ENCODE measurements around the gene RRAD. TPM values are rescaled to one million over a fixed set of nuclear protein-coding genes. Genes with fewer than 3 reads are reported as not detected.

The RRAD gene
- polyA plus RNA-seq, 1 donor from 2014 or later: 1.0 TPM

DNA sequence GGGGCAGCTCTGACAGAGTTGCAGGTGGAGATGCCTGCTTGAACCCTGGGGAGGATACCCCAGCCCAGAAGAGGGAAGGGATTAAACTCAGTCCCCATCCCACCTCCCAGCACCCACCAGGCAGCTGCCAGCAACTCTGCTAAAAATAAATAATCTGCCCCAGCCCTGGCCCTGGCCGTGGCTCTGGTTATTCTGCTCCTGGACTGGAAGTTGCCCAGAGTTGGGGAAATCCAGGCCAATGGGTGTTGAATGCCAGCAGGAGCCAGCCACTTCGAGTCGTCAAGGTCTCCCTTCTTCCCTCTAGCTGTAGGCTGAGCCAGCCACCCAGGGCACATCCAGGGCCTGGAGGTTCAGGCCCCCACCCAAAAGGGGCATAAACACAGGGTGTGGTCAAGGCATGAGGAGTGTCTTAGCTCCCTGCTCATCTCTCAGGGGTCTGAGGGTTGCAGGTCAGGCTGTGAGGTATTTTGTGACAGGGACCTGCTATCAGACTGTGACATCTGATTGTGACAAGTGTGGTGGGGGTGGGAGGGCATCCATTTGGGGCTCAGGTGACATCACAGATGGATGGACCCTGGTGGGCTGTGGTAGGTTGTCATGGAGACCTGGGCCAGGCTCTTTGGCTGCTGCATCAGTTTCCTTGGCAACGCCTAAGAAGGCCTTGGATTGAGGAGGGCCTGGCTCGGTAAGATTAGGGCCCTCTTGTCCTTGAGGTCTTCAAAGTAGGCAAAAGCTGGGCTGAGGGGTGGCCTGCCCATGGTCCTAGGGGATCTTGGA is 1.0 kb upstream of the RRAD start:
- Histone ChIP-seq H3K9me2 (ENCODE audit: insufficient read depth, low read length) (no peaks in the 10 kb centered on the region), H3K36me3 (ENCODE audit: insufficient read depth, low read length) (no peaks in the 10 kb centered on the region), H4K20me1 (ENCODE audit: insufficient read depth) (no peaks in the 10 kb centered on the region), H2AFZ (ENCODE audit: low read depth, low read length) (no peak overlapping the region), H3K27me3 (ENCODE audit: insufficient read depth, low read depth, low read length) (peaks cover 35% of the 10 kb centered on the region), H3K9ac (ENCODE audit: low read length) (peak overlapping the region; percentile 13), H3K4me3 (ENCODE audit: low read length) (peak overlapping the region; percentile 46), H3K9me3 (ENCODE audit: low read length) (no peaks in the 10 kb centered on the region), H3F3A (ENCODE audit: insufficient read depth, low read length, poor library complexity, severe bottlenecking) (no peaks in the 10 kb centered on the region), H3K27ac (ENCODE audit: low read length) (no peak overlapping the region), H3K79me2 (replicated peaks; ENCODE audit: insufficient read depth, low read length) (no peaks in the 10 kb centered on the region), H3K4me2 (ENCODE audit: low read length) (no peak overlapping the region)
- TF ChIP-seq, protein P1, sequence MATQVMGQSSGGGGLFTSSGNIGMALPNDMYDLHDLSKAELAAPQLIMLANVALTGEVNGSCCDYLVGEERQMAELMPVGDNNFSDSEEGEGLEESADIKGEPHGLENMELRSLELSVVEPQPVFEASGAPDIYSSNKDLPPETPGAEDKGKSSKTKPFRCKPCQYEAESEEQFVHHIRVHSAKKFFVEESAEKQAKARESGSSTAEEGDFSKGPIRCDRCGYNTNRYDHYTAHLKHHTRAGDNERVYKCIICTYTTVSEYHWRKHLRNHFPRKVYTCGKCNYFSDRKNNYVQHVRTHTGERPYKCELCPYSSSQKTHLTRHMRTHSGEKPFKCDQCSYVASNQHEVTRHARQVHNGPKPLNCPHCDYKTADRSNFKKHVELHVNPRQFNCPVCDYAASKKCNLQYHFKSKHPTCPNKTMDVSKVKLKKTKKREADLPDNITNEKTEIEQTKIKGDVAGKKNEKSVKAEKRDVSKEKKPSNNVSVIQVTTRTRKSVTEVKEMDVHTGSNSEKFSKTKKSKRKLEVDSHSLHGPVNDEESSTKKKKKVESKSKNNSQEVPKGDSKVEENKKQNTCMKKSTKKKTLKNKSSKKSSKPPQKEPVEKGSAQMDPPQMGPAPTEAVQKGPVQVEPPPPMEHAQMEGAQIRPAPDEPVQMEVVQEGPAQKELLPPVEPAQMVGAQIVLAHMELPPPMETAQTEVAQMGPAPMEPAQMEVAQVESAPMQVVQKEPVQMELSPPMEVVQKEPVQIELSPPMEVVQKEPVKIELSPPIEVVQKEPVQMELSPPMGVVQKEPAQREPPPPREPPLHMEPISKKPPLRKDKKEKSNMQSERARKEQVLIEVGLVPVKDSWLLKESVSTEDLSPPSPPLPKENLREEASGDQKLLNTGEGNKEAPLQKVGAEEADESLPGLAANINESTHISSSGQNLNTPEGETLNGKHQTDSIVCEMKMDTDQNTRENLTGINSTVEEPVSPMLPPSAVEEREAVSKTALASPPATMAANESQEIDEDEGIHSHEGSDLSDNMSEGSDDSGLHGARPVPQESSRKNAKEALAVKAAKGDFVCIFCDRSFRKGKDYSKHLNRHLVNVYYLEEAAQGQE (IDR thresholded peaks at IDR 0.05; ENCODE audit: borderline replicate concordance): no peak
- TF ChIP-seq POLR2AphosphoS5 (IDR thresholded peaks at IDR 0.05) (no peak), SMC3 (conservative IDR thresholded peaks at IDR 0.05; ENCODE audit: poor library complexity) (no peak), EP300 (conservative IDR thresholded peaks at IDR 0.05; ENCODE audit: poor library complexity, severe bottlenecking) (peak; percentile 42), TAF1 (IDR thresholded peaks at IDR 0.05; ENCODE audit: low read depth) (no peak), EZH2 (IDR thresholded peaks at IDR 0.05; ENCODE audit: borderline replicate concordance, insufficient read depth, low read length, poor library complexity, severe bottlenecking) (no peak), MXI1 (conservative IDR thresholded peaks at IDR 0.05; ENCODE audit: poor library complexity, severe bottlenecking) (peak; percentile 42), RAD21 (conservative IDR thresholded peaks at IDR 0.05) (no peak)
- TF ChIP-seq, protein P2, sequence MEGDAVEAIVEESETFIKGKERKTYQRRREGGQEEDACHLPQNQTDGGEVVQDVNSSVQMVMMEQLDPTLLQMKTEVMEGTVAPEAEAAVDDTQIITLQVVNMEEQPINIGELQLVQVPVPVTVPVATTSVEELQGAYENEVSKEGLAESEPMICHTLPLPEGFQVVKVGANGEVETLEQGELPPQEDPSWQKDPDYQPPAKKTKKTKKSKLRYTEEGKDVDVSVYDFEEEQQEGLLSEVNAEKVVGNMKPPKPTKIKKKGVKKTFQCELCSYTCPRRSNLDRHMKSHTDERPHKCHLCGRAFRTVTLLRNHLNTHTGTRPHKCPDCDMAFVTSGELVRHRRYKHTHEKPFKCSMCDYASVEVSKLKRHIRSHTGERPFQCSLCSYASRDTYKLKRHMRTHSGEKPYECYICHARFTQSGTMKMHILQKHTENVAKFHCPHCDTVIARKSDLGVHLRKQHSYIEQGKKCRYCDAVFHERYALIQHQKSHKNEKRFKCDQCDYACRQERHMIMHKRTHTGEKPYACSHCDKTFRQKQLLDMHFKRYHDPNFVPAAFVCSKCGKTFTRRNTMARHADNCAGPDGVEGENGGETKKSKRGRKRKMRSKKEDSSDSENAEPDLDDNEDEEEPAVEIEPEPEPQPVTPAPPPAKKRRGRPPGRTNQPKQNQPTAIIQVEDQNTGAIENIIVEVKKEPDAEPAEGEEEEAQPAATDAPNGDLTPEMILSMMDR (IDR thresholded peaks at IDR 0.05; ENCODE audit: poor library complexity, severe bottlenecking): no peak

DNA sequence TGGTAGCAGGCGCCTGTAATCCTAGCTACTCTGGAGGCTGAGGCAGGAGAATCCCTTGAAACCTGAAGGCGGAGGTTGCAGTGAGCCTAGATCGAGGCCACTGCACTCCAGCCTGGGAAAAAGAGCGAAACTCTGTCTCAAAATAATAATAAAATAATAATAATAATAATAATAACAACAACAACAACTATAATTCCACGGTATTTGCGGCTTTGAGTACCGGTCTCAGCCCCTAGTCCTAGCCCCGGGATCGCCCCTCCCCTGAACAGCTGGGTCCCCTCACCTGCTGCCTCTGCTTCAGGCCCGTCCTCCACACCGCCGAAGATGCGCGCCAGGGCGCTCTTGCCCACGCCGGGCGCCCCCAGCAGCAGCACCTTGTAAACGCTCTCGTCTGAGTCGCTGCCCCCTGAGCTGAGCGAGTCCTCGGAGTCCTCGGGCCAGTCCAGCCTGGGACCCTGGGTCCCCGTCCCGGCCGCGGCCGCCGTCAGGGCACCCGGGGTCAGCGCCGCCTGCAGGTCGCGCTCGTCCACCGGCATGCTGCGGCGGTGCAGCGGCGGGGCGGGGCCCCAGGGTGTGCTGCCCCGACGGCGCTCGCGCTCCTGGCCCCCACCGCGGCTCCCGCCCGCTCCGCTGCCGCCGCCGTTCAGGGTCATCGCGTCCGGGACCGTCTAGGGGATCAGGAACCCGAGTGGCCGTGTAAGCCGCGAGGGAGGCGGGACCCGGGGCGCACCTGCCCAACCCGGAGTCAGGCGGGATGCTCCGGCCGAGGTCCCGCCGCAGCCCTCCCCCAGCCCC is 611 bp downstream of the RRAD start:
- Histone ChIP-seq H3K36me3 (ENCODE audit: insufficient read depth, low read length) (no peaks in the 10 kb centered on the region), H3K9me2 (ENCODE audit: insufficient read depth, low read length) (no peaks in the 10 kb centered on the region), H3F3A (ENCODE audit: insufficient read depth, low read length, poor library complexity, severe bottlenecking) (no peaks in the 10 kb centered on the region), H3K79me2 (replicated peaks; ENCODE audit: insufficient read depth, low read length) (no peaks in the 10 kb centered on the region), H2AFZ (ENCODE audit: low read depth, low read length) (no peak overlapping the region), H3K9me3 (ENCODE audit: low read length) (no peaks in the 10 kb centered on the region), H3K4me2 (ENCODE audit: low read length) (no peak overlapping the region), H3K9ac (ENCODE audit: low read length) (no peak overlapping the region), H3K27me3 (ENCODE audit: insufficient read depth, low read depth, low read length) (peaks cover 35% of the 10 kb centered on the region), H3K4me3 (ENCODE audit: low read length) (peak overlapping the region; percentile 37), H4K20me1 (ENCODE audit: insufficient read depth) (no peaks in the 10 kb centered on the region), H3K27ac (ENCODE audit: low read length) (no peak overlapping the region)
- TF ChIP-seq, protein P1 (IDR thresholded peaks at IDR 0.05; ENCODE audit: borderline replicate concordance): no peak
- TF ChIP-seq, protein P2 (IDR thresholded peaks at IDR 0.05; ENCODE audit: poor library complexity, severe bottlenecking): peak; percentile 42
